GM19351 (cell line): ENCODE results near the gene PRSS27.
A peak's percentile ranks its signal among the peaks of the same experiment; 100 is the strongest.
"Not testable (repeated sequence)": the region's sequence is repeated elsewhere in the genome, so short reads cannot be mapped to it uniquely, and the experiment has no call there.

Experiments
- ATAC-seq: cut with Tn5 transposase; IDR thresholded peaks from one replicate; pipeline ENCODE4 v1.9.1; 2021; ENCODE audit warnings: mild to moderate bottlenecking, moderate library complexity; ENCODE audit not compliant: unreplicated experiment

PRSS27 gene

GRCh38 chr16:2728034-2728433, 8.0 kb upstream of the PRSS27 start:
- ATAC-seq = no peak

GRCh38 chr16:2726923-2727322, 6.9 kb upstream of the PRSS27 start:
- no peak for ATAC-seq

- no peak for ATAC-seq
These were observed 4.9 kb upstream of the PRSS27 start for GRCh38 chr16:2724816-2725348.

GRCh38 chr16:2724088-2724676, 4.2 kb upstream of the PRSS27 start:
- no peak for ATAC-seq

GRCh38 chr16:2721634-2722173, 1.7 kb upstream of the PRSS27 start:
- ATAC-seq = not testable (repeated sequence)

GRCh38 chr16:2720719-2721633, 952 bp upstream of the PRSS27 start:
- ATAC-seq = peak; percentile 83

- no peak for ATAC-seq
These were observed 528 bp downstream of the PRSS27 start for GRCh38 chr16:2719328-2720063.

- ATAC-seq = no peak
These were observed 2.4 kb downstream of the PRSS27 start for GRCh38 chr16:2717383-2718263.

GRCh38 chr16:2716948-2717347, 3.1 kb downstream of the PRSS27 start:
- no peak for ATAC-seq

GRCh38 chr16:2715966-2716885, 3.8 kb downstream of the PRSS27 start:
- no peak for ATAC-seq

- ATAC-seq = no peak
These were observed 4.5 kb downstream of the PRSS27 start for GRCh38 chr16:2715519-2715918.

- ATAC-seq = no peak
These were observed 5.0 kb downstream of the PRSS27 start for GRCh38 chr16:2715064-2715463.

- no peak for ATAC-seq
These were observed 5.8 kb downstream of the PRSS27 start for GRCh38 chr16:2713985-2714774.

- no peak for ATAC-seq
These were observed 6.5 kb downstream of the PRSS27 start for GRCh38 chr16:2713523-2713922.

- no peak for ATAC-seq
These were observed 7.5 kb downstream of the PRSS27 start for GRCh38 chr16:2712546-2712945.

- ATAC-seq = no peak
These were observed 8.0 kb downstream of the PRSS27 start for GRCh38 chr16:2712063-2712441.

GRCh38 chr16:2711370-2712062, 8.5 kb downstream of the PRSS27 start:
- ATAC-seq = no peak
